SH-SY5Y (cell line): ENCODE measurements around the gene FRY.

ENCODE experiments used
- GATA2 ChIP-seq: IDR thresholded peaks from 2 replicates; pipeline ENCODE4 v1.6.1; 2011; ENCODE audit warnings: mild to moderate bottlenecking, low read depth, low read length
- GATA3 ChIP-seq: IDR thresholded peaks from 2 replicates; pipeline ENCODE4 v1.6.1; 2011; ENCODE audit warnings: low read depth, mild to moderate bottlenecking, low read length, moderate library complexity

DNA sequence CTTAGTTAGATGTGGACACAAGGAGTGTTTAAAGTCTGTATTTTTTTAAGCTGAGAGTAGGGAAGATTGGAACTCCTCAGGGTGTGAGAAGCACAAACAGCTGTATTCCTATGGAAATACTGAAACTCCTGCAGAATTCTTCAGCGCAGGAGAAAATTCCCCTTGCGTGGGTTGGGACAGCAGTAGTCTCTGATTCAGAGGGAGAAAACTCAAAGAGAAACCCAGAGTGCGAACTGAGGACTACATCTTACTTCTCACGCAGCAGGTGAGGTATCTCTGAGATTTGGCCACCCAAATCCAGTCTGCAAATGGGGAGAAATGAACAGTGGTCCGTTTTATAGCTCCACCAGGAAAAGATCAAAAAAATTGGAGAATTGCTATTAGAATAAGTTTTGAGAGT, 60.9 kb downstream of the FRY start:
- no peak for TF ChIP-seq GATA2
- TF ChIP-seq GATA3, result no peak
